ENCODE measurements around the gene BACE1. TPM values are rescaled to one million over a fixed set of nuclear protein-coding genes. Genes with fewer than 3 reads are reported as not detected.

The BACE1 gene
- total and polyA plus RNA-seq, 2 of the 13 experiments (the other 11 are each of a cell fraction or from before 2014, with no cell fraction given), result 7.5 to 17.9 TPM

DNA sequence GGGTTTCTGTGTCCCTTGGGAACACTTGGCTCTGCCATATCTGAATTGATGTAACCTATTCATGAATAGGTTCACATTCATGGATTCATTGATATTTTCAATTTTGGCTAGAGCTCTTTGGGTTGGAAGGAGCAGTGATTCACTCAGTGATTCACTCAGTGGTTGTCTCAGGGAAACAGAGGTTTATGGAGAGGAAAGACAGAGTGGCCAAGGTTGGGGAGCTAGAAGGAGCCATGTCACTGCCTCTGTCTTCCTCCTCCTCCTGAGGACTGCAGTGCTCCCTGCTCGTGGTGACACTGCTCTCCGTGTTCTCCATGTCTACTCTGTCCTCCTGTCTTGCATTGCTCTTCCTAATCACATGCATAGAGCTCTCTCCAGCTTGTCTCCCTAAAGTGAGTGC is 29.0 kb upstream of the BACE1 start:
- peaks cover 8 to 15% of the 10 kb centered on the region in 2 experiments; a peak in 4 of 5 replicates for H3K36me3 ChIP-seq (replicated peaks in 1 of 2; ENCODE audit: control insufficient read depth in 1 of 2, insufficient read depth in 2 of 2, low read length in 2 of 2)
- in situ Hi-C loops (cut with HindIII; ENCODE audit: extremely low pct_ligation_motif_present, low pct_unique_long_range_greater_than_20kb), result no loop called here

DNA sequence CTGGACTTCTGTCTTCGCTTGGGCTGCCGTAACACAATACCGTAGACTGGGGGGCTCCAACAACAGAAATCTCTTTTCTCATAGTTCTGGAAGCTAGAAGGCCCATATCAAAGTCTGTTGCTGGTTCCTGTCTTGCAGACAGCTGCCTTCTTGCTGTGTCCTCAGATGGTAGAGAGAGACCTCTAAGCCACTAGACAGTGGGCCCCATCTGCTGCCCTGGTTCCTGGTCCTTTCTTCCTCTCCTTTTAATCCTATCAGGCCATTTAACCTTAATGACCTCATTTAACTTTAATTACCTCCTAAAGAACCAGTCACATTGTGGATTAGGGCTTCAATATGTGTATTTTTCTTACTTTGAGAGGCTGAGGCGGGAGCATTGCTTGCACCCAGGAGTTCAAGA is 21.0 kb upstream of the BACE1 start:
- no peak for FAIRE-seq
- Histone ChIP-seq H3K4me3 (replicated peaks in 1 of 3; ENCODE audit: insufficient read depth in 1 of 3, low read depth in 2 of 3, low read length in 3 of 3) (no peak overlapping the region), H3K4me1 (ENCODE audit: insufficient read depth, low read length) (peaks cover 9% of the 10 kb centered on the region), H3K27ac (ENCODE audit: extremely low read length, insufficient read depth, low read length) (no peak overlapping the region), H3K9me3 (ENCODE audit: low read length) (no peaks in the 10 kb centered on the region), H3K79me2 (ENCODE audit: insufficient read depth, low read length) (no peaks in the 10 kb centered on the region), H3K36me3 (replicated peaks in 1 of 2; ENCODE audit: control insufficient read depth in 1 of 2, insufficient read depth in 2 of 2, low read length in 2 of 2) (peaks cover 0 to 1% of the 10 kb centered on the region in 2 experiments; a peak in 2 of 5 replicates), H3K27me3 (ENCODE audit: control insufficient read depth in 1 of 2, insufficient read depth in 2 of 2, low read length in 2 of 2) (no peaks in the 10 kb centered on the region), H2AFZ (ENCODE audit: low read length) (no peak overlapping the region), H4K20me1 (ENCODE audit: insufficient read depth, low read length) (no peaks in the 10 kb centered on the region), H3K4me2 (ENCODE audit: low read depth, low read length) (no peak overlapping the region), H3K9ac (ENCODE audit: insufficient read depth, low read depth, low read length) (no peak overlapping the region)
- CTCF ChIA-PET (ENCODE audit: low intra/inter-chr PET ratio, low total read pairs), result no interaction called here
- POLR2A ChIA-PET, result no interaction called here
- intact Hi-C loops (cut with micrococcal nuclease; ENCODE audit: unreplicated experiment) (no loop called here), in situ Hi-C loops (cut with HindIII; ENCODE audit: extremely low pct_ligation_motif_present, low pct_unique_long_range_greater_than_20kb) (no loop called here)
- no peak for DNase-seq (ENCODE audit: low spot score)
- no peak for ATAC-seq
- 96% methylated on average over 4 of the region's 4 CpGs for WGBS (ENCODE audit: low lambda C conversion rate)
- no TSS peak for BruUV-seq (replicated peaks)
- TF ChIP-seq PRPF4 (IDR thresholded peaks at IDR 0.05; ENCODE audit: low read depth, low read length, poor library complexity, severe bottlenecking), result no peak
- no peak for TF ChIP-seq ZNF20 (CRISPR knock-in tag; IDR thresholded peaks at IDR 0.05)
- TF ChIP-seq, protein P1, sequence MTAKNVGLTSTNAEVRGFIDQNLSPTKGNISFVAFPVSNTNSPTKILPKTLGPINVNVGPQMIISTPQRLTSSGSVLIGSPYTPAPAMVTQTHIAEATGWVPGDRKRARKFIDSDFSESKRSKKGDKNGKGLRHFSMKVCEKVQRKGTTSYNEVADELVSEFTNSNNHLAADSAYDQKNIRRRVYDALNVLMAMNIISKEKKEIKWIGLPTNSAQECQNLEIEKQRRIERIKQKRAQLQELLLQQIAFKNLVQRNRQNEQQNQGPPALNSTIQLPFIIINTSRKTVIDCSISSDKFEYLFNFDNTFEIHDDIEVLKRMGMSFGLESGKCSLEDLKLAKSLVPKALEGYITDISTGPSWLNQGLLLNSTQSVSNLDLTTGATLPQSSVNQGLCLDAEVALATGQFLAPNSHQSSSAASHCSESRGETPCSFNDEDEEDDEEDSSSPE (CRISPR knock-in tag; IDR thresholded peaks at IDR 0.05), result no peak
- TF ChIP-seq ZFP62 (CRISPR knock-in tag; IDR thresholded peaks at IDR 0.05), result no peak
- no peak for TF ChIP-seq PPARG (CRISPR knock-in tag; conservative IDR thresholded peaks at IDR 0.05)
- no peak for TF ChIP-seq PTBP1 (IDR thresholded peaks at IDR 0.05; ENCODE audit: low read depth, low read length, poor library complexity, severe bottlenecking)
- no peak for TF ChIP-seq ZNF335 (CRISPR knock-in tag; IDR thresholded peaks at IDR 0.05)
- no peak for TF ChIP-seq ZBTB38 (CRISPR knock-in tag; IDR thresholded peaks at IDR 0.05)
- no peak for TF ChIP-seq SMARCC2 (IDR thresholded peaks at IDR 0.05)

More for the DNA sequence above, 29.0 kb upstream of the BACE1 start:
- Histone ChIP-seq H3K4me2 (ENCODE audit: low read depth, low read length) (no peak overlapping the region), H2AFZ (ENCODE audit: low read length) (no peak overlapping the region), H4K20me1 (ENCODE audit: insufficient read depth, low read length) (no peaks in the 10 kb centered on the region), H3K9ac (ENCODE audit: insufficient read depth, low read depth, low read length) (no peak overlapping the region), H3K27me3 (ENCODE audit: control insufficient read depth in 1 of 2, insufficient read depth in 2 of 2, low read length in 2 of 2) (no peaks in the 10 kb centered on the region), H3K4me1 (ENCODE audit: insufficient read depth, low read length) (no peaks in the 10 kb centered on the region), H3K9me3 (ENCODE audit: low read length) (no peaks in the 10 kb centered on the region), H3K79me2 (ENCODE audit: insufficient read depth, low read length) (no peaks in the 10 kb centered on the region), H3K27ac (ENCODE audit: extremely low read length, insufficient read depth, low read length) (no peak overlapping the region), H3K4me3 (replicated peaks in 1 of 3; ENCODE audit: insufficient read depth in 1 of 3, low read depth in 2 of 3, low read length in 3 of 3) (no peak overlapping the region)
- ATAC-seq, result no peak
- no TSS peak for BruUV-seq (replicated peaks)
- ChIA-PET CTCF (ENCODE audit: low intra/inter-chr PET ratio, low total read pairs) (no interaction called here), POLR2A (no interaction called here)
- TF ChIP-seq HES4 (CRISPR knock-in tag; IDR thresholded peaks at IDR 0.05; ENCODE audit: borderline replicate concordance) (no peak), ZZZ3 (CRISPR knock-in tag; IDR thresholded peaks at IDR 0.05; ENCODE audit: borderline replicate concordance) (no peak)
- TF ChIP-seq, protein P2, sequence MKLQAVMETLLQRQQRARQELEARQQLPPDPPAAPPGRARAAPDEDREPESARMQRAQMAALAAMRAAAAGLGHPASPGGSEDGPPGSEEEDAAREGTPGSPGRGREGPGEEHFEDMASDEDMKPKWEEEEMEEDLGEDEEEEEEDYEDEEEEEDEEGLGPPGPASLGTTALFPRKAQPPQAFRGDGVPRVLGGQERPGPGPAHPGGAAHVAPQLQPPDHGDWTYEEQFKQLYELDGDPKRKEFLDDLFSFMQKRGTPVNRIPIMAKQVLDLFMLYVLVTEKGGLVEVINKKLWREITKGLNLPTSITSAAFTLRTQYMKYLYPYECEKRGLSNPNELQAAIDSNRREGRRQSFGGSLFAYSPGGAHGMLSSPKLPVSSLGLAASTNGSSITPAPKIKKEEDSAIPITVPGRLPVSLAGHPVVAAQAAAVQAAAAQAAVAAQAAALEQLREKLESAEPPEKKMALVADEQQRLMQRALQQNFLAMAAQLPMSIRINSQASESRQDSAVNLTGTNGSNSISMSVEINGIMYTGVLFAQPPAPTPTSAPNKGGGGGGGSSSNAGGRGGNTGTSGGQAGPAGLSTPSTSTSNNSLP (IDR thresholded peaks at IDR 0.05; ENCODE audit: low read depth, low read length), result no peak
- 90% methylated on average over 2 of the region's 2 CpGs for WGBS (ENCODE audit: low lambda C conversion rate)
- no peak for FAIRE-seq
- intact Hi-C loops (cut with micrococcal nuclease; ENCODE audit: unreplicated experiment), result no loop called here
- no peak for DNase-seq (ENCODE audit: low spot score)
